ENCODE measurements around the gene SPIC.
"Not testable (repeated sequence)": the region's sequence is repeated elsewhere in the genome, so short reads cannot be mapped to it uniquely, and the experiment has no call there.

SPIC gene

GRCh38 chr12:101474711-101475386 lies at the start of gene SPIC:
Gene SPIC (plus strand): TSS chr12:101475336. CDS start chr12:101476905, 1,569 bp downstream.
- DNase-seq = no peak

- no peak for DNase-seq
Measured at GRCh38 chr12:101430456-101430855, 44.7 kb upstream of the SPIC start.

- no peak for DNase-seq
Measured at GRCh38 chr12:101436136-101436535, 39.0 kb upstream of the SPIC start.

GRCh38 chr12:101439236-101439635 lies 35.9 kb upstream of the SPIC start:
- DNase-seq = no peak

GRCh38 chr12:101441461-101442224 lies 33.5 kb upstream of the SPIC start:
- no peak for DNase-seq

- no peak for DNase-seq
Measured at GRCh38 chr12:101455685-101456084, 19.5 kb upstream of the SPIC start.

GRCh38 chr12:101459642-101460346 lies 15.3 kb upstream of the SPIC start:
- peak; percentile 46 for DNase-seq

- DNase-seq = no peak
Measured at GRCh38 chr12:101468948-101469347, 6.2 kb upstream of the SPIC start.

GRCh38 chr12:101470939-101471338 lies 4.2 kb upstream of the SPIC start:
- no peak for DNase-seq

- DNase-seq = not testable (repeated sequence)
Measured at GRCh38 chr12:101471878-101472277, 3.3 kb upstream of the SPIC start.

GRCh38 chr12:101474248-101474647 lies 888 bp upstream of the SPIC start:
- DNase-seq = no peak

- peak; percentile 34 for DNase-seq
Measured at GRCh38 chr12:101475751-101476305, 692 bp downstream of the SPIC start.

- DNase-seq = no peak
Measured at GRCh38 chr12:101480849-101481248, 5.7 kb downstream of the SPIC start.

GRCh38 chr12:101485021-101485420 lies 9.9 kb downstream of the SPIC start:
- DNase-seq = no peak

- DNase-seq = no peak
Measured at GRCh38 chr12:101488469-101488868, 13.3 kb downstream of the SPIC start.

GRCh38 chr12:101490286-101490920 lies 15.3 kb downstream of the SPIC start:
- peak; percentile 42 for DNase-seq

GRCh38 chr12:101491329-101491728 lies 16.2 kb downstream of the SPIC start:
- DNase-seq = no peak

- DNase-seq = no peak
Measured at GRCh38 chr12:101493556-101493955, 18.4 kb downstream of the SPIC start.

- no peak for DNase-seq
Measured at GRCh38 chr12:101498252-101498651, 23.1 kb downstream of the SPIC start.

- peak; percentile 5 for DNase-seq
Measured at GRCh38 chr12:101501410-101501995, 26.4 kb downstream of the SPIC start.

- no peak for DNase-seq
Measured at GRCh38 chr12:101521136-101521535, 46.0 kb downstream of the SPIC start.

GRCh38 chr12:101527682-101528081 lies 52.5 kb downstream of the SPIC start:
- no peak for DNase-seq
